Heart left ventricle (tissue), 13 donors: ENCODE data around the gene WDR83.

Experiments used
- CTCF ChIP-seq, 12 donors: fragments of 200-600 bp; sonication (generic) in 4 of 12; IDR thresholded peaks; one replicate each; pipeline versions ENCODE4 v1.5.0 to v1.8.0; 2018 to 2022; ENCODE audit warnings: antibody characterized with exemption in 12 of 12, mild to moderate bottlenecking in 5 of 12
- POLR2A ChIP-seq, 2 donors: fragments of 450-650 bp; IDR thresholded peaks; one replicate each; pipeline ENCODE4 v1.6.1; 2017; ENCODE audit warnings: antibody characterized with exemption in 2 of 2, mild to moderate bottlenecking in 2 of 2, moderate library complexity in 2 of 2
- donor health status: ischemic (EF 13 %, LVEDD 7.1; RV severe dilation, severe dysfunction).
- donor health status: DM: no; HTN: yes; CAD: no.
- donor health status: DM: no; HTN: no; CAD: no.
- donor health status: ischemic (EF 25% LVEDD 6.9; RV normal size, moderate dysfunction).
- donor health status: ischemic (EF 25% LVEDD 5.7; RV mildly dilated, moderate dysfunction).
- donor health status: ischemic (EF 35%, LVEDD 5.7; RV mildly dilated, moderate dysfunction).
- donor health status: nonischemic (EF 11% LVEDD 7.7; RV severe dilation, severe dysfunction).
- donor health status: DM: yes; HTN: yes; CAD: no.
- donor health status: PGD.
- donor health status: ischemic (EF 29% LVEDD 5.4; RV normal size, mild dysfunction).
- donor health status: nonischemic (EF 23%, LVEDD 6.1; RV moderate dilation, normal function).

- no peak for TF ChIP-seq POLR2A (IDR thresholded peaks at IDR 0.05)
- TF ChIP-seq CTCF (IDR thresholded peaks at IDR 0.05), result no peak
These were observed 5.6 kb upstream of the WDR83 start for GRCh38 chr19:12660980-12661379.
